HG03135 (cell line): ENCODE data around the gene TENT5C.

Experiments
- ATAC-seq: cut with Tn5 transposase; IDR thresholded peaks from one replicate; pipeline ENCODE4 v1.9.1; 2021; ENCODE audit warnings: mild to moderate bottlenecking, moderate library complexity; ENCODE audit not compliant: unreplicated experiment

The TENT5C gene

DNA sequence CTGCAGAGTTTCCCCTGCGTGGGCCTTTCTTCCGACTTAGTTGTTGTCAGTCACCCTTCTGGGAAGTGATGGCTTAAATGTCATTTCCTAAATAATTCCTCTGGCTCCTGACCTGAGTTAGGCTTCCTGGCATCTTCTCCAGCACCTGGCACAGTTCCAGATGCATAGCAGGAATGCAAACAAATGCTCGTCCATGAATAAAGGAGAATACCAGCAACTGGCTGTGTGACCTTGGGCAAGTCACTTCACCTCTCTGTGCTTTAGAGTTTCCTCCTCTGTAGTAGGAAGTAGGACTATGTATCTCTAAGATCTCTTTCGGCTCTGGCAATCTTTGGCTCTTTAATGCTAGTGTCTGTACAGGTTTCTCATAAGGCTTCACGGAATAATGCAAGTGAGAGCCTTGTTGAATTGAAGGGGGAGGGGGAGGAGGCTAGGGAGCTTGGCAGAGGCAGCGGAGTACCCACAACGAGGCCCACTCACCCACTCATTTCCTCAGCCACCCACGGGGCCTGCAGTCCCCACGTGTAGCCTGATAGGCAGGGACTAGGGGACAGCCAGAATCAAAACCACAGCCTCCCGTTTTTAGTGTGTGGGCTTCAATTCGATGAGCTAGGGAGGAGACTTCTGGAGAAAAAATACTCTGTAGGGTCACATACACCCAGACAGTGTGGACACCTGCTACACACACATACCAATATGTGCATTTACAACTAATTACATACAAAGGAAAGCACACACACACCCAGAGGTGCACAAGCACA, 48.1 kb downstream of the TENT5C start:
- ATAC-seq: no peak

DNA sequence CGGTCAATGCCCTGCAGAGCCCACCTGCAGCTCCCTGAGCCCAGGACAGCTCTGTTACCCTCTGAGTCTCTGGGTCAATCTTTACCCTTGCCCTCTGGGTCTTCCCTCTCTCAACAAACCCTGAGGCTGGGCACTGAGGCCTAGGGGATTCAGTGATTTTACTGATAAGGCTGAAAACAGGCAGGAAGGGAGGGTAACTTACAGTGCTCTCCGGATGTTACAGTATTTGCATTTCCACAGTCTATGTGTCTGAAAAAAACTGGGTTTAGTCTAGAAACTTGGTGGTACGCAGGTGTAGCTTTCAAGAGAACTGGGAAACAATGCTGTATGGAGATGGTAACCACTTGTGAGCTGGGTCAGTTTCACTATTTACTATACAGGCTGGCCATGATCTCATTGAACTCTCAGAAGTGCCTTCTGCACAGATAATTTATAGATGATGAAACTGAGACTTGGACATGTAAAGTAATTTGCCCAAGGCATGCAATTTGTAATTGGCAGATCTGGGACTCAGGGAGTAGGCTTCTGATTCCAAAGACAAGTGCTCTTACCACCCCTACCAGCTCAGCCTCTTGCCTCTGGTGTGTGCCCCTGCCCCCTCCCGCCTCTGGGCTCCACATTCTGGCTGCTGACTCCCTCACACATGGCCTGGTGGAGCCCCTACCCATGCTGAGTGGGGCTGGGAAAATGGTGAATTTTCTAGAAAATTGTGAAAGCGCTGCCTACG, 48.8 kb downstream of the TENT5C start:
- ATAC-seq: peak; percentile 89

DNA sequence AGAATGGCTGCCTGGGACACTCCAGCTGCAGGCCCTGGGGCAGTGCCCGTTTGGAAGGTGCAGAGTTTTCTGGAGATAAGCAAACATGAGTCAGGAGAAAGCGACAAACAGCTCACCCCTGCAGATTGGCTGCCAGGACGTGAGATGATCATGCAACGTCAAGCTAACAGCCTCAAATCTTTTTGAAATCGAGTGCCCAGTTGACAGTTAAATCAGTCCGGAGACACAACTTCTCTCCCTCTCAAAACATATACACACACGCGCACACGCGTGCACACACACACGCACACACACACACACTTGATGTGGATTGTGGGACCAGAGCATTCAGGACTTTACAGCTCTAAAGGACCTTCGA, 49.4 kb downstream of the TENT5C start:
- ATAC-seq: no peak

DNA sequence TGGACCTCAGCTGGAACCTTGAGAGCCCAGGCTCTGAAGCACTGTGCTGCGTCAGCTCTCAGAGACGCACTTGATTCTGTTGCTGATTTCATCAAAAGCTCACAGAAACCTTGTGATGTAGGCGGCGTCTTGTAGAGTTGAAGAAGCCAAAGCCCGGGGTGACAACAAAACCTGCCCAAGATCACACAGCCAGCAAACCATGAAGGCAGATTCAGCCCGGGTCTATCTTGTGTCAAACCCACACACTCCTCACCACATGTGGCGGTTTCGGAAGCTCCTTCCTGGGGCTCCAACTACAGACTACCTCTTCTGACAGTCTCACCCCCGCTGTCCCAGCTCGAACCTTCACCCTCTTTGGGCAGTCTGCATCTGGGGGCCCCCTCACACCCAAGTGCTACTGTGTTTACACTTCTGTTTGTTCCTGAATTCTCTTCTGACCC, 50.4 kb downstream of the TENT5C start:
- peak; percentile 42 for ATAC-seq

DNA sequence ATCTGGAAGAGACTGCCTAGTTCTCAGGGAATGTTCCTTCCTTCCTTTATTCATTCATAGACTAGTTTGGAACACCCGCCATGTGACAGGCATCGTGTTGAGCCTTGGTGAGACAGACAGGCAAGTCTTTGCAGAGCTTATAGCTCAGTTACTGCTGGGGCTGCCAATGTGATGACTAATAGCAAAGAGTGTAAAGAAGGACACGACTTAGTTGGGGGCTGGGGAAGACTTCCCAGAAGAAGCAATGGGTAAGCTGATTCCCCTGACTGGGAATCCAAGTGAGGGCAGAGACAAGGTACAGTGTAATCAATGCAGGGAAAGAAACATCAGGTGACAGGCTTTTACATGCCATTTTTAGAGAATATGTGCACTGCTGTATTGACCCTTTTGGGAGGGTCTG, 51.2 kb downstream of the TENT5C start:
- no peak for ATAC-seq

DNA sequence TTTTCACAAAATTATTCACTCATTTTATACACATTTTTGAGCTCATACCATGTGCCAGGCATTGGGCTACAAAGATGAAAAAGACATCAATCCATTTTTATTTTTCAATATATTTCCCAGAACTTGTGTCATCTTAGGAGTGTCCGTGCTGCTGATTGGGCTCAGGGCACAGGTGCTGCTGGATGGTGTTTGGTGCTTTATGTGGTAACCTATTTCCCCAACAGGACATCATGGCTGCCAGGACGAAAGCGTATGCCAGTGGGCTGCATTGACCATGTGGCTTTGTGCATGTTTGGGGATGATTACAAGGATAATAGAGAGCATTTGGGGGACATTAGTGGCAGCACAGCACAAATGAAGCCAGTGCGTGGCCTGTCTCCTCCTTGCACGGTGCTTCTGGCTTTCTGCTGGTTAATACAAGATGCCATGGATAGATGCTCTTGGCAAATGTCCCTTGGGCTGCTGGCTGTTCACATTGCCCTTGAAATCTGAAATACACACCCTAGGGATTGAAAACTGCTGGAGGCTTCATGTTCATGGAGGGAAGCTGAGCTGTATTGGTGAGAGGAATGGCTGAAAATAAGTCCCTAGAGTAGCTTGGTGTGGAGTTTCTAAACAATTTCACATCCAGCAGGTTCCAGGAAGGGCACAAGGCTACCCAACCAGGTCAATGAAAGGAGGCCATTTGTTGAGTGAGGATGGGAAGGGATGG, 52.3 kb downstream of the TENT5C start:
- no peak for ATAC-seq

DNA sequence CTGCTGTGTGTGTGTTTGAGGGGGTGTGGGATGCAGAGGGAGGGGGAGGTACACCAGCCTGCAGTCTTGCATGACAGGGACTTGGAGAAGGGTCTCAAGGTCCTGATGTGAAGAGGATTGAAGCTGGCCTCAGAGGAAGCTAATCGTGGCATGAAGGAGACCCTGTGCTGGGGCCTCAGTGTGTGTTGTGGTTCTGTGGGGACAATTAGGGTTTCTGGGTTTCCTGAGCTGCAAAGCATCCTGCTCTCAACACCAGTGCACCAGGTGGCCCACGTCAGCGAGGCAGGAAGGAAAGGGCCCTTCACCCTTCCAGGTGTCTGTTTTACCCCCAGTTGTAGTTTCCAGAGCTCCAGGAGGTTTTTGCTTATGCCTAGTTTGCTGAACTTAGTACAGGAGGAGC, 52.8 kb downstream of the TENT5C start:
- ATAC-seq: peak; percentile 21

DNA sequence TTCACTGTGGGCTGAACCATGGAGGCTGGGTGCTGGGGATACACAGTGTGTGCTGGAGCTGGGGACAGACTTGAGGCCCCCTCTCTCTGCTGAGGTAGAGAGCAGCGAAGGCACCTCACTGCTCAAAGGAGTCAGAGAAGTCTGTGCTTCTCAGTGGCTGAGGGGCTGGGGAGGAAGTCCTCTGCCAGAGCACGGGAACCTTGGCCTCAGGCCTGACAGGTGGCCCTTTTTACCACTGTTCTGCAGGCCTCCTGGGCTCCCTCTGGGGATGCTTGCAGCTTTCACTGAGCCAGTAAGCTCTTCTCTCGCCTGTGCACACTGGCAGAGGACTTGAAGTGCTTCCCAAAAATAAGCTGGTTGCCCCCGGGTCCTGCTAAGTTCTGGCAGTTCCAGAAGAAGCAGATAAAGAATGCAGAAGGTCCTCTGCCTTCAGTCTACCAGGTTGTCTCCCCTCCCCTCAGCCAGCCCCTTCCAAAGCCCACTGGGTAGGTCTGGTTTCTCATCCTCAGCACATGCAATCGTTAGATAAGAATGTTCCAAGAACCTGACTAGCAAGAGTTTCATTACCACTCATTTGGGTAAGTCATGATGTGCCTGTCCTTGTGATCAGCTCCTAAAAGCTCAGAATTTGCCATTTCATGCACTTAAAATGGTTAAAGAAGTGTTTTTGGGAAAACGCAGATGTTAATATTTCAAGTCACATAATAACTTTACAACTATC, 53.9 kb downstream of the TENT5C start:
- ATAC-seq: no peak

DNA sequence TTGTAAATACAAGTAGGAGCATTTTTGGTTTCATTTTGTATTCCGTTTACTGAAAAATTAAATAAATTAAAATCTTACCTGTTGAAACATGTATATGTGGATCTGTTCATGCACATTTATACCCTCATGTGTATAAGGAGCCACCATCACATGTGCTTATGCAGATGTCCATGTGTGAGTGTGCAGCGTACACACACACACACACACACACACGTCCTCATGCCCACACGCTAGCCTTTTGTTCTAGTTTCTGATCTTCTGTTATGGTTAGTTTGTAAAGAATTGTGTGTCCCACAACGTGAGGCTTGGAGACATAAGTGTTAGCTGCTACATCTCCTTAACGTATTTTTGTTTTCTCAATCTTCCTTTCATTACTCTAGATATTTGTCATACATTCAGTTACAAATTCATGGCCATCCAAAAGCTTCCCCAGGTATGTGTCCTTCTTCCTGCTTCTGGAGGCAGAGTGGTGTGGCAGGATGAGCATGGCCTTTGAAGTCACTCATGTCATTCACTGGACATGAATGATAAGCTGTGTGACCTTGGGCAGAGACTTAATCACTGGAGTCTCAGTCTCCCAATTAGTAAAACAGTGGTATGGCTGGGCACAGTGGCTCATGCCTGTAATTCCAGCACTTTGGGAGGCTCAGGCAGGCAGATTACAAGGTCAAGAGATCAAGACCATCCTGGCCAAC, 54.6 kb downstream of the TENT5C start:
- ATAC-seq: no peak

DNA sequence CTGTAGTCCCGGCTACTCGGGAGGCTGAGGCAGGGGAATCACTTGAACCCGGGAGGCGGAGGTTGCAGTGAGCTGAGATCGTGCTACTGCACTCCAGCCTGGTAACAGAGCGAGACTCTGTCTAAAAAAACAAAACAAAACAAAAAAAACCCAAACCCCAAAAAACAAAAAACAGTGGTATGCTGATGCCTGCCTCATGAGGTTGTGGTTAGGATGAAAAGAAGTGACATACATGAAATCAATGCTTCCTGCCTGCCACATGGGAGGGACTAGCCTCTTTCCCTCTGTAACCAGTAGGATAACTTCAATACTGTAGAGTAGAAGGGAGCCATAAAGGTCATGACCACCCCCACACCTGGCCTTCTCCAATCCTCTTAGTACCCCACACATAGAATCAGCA, 55.2 kb downstream of the TENT5C start:
- ATAC-seq: no peak

DNA sequence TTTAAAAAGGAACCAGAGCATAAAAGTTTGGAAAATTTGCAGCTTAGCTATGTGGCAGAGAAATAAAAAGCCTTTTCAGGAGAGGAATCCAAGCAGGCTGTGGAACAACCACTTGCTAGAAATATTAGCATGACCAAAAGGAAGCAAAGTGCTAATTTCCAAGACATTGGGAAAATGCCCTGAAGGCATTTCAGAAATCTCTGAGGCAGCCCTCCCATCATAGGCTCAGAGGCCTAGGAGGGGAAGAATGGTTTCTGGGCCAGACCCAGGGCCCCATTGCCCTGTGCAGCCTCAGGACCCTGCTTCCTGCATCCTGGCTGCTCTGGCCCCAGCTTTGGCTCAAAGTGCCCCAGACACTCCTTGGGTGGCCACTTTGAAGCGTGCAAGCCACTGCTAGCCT, 56.8 kb downstream of the TENT5C start:
- ATAC-seq: no peak

DNA sequence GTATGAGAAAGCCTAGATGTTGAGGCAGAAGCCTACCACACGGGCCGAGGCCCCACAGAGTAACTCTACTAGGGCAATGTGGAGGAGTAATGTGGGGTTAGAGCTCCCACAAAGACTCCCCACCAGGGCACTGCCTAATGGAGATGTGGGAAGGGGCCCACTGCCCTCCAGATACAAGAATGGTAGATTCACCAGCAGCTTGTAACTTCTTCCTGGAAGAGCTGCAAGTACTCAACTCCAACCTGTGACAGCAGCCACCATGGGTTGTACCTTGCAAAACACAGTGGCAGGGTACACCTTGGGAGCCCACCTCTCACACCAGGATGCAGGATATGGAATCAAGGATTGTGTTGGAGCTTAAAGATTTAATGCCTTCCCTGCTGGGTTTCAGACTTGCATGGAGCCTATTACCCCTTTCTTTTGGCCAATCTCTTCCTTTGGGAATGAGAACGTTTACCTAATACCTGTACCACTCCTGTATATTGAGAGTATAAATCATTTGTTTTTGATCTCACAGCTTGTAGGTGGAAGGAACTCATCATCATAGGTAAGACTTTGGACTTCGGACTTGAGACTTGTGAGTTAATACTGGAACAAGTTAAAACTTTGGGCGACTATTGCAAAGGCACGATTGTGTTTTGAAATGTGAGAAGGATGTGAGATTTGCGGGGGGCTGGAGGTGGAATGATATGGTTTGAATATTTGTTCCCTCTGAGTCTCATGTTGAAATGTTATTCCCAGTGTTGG, 57.5 kb downstream of the TENT5C start:
- ATAC-seq: no peak

DNA sequence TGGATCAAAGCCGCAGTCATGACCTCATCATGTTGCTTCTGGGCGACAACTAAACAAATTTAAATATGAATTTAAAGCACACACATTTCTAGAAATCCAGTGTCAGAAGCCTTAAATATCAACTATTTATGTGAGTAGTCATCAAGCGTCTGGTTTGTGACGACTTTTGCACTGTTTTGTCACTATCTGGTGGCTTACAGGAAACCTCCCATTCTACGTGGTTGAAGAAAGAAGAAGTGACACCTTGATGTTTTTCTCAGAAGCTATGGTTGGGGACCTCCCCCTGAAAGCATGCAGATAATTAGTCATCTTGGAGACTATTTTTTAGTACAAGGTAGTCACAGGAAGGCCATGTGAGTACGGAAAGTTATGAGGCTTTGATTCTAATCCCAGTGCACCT, 58.5 kb downstream of the TENT5C start:
- peak; percentile 98 for ATAC-seq

DNA sequence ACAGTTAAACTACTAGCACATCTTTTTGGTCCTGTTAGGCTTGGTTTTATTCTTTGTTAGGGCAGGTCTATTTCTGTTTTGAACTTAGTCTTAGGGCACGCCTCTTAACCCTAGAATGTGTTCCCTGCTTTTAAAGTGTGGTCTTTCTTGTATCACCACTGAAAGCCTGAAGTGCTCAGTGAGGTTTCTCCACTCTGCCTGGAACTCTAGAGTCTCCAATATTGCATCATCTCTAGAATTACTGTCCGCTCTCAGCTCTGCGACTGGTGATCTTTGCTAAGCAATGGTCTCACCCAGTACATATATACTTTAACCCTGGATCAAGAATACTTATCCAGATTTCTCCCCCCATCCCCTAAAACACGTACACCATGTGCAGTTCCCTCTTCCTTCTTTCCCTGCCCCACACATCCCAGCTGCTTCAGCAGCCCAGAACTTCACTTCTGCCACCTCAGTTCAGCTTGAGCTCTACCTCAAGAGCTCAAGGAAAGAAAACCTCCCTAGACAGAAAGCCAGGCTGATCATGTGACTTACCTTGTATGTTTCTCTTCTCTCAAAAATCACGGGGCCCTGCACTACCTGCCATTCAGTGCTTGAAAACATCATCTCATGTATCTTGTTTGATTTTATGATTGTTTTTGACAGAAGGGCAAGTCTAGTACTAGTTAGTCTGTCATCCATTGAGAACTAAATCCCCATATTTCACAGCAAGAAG, 59.9 kb downstream of the TENT5C start:
- ATAC-seq: no peak

DNA sequence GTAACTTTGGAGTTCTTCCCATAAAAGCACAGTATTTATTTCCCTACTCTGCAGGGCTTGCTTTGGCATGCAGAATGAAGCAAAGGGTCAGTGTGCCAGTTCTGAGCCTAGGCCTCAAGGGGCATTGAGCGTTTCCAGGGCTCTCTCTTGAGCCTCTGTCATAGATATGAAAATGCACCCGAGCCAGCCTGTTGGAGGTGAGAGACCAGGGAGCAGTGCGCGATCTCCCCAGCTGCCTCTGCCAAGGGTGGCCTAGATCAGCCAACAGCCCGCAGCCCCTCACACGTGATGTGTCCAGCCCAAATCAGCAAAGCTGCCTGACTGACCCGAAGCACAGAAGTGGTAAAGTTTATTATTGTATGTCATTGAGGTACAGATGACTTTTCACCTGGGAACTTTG, 63.7 kb downstream of the TENT5C start:
- ATAC-seq: no peak

DNA sequence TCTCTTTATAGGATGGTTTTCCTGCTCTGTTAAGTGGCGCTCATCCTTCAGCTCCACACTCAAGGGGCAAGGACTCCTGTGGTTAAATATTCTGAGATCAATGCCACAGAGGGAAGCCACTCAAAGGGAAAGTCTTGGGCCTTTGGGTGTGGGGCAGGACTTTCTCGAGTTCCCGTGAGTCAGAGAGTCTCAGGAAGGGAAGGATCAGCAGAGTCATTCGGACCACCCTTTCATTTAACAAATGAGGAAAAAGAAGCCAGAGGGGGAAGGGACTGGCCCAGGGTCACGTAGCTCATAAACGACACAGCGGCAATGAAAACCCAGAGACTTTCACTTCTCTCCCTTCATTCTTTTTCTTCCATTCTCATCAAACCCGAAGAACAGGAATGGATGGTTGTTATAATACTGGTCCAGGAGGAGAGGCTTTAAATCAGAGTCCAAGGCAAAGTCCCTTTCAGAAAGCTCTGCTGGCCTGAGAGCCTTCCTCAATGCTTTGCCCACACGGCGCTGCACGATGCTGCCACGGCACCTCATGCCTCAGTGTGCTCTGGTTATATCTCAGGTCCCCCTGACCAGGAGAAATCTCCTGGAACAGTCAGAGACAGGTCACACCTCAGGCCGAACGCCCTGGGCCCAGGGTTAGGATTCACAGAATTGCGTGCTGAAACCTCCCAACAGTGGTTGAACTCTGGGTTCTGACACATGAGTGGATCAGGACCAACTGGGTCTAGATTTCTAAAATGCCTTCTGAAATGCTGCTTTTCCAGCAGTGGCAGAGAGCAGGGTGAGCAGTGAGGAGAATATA, 65.3 kb downstream of the TENT5C start:
- no peak for ATAC-seq

DNA sequence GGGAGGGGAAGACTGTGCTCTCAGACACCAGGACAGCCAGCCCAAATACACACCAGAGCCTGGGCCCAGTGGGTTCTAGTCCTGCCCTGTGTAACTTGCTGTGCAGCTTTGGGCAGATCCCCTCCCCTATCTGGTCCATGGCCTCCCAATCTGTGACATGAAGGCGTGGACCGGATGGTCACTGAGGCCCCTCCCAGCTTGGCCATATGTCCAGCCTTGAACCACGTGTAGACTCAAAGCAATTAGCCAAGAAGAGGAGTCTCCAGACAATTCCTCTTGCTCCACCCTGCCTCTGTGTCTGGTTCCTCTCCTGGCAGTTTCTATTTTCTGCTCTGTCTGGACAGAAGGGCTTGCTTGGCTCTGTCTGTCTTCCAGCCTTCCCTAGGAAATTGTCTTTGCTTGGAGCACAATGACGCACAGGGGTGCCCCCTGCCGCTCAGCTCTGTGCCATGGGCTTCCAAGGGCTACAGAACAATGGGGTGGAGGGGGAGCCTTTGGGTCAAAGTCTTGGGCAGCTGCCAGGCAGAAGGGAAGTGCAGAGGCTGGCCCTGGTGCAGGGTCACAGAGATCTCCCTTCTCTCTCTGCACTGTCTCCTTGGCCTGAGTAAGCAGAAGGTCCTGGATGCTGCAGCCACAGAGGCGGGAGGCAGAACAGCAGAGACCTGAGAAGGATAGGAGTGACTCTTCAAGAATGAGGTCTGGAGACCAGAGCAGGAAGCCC, 66.1 kb downstream of the TENT5C start:
- ATAC-seq: no peak

DNA sequence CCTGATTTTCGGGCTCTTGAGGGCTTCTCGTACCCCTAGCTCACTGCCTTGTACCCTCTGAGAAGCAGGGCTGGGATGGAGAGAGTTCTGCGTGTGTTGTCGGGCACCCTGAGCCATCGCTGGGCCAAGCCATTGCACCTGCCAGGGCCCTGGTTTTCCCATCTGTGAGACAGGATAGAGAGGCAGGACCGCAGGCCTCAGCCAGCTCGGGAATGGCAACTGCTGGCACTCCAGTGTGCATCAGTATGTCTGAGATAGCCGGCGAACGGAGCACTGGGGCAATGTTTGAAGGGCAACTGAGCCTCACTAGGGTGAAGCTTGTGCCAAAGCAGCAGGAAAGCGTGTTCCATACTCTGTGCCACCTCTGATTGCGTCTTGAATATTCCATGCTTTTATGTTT, 66.9 kb downstream of the TENT5C start:
- no peak for ATAC-seq
